Measurements from ENCODE around the gene TMEM255B.
"Not testable (repeated sequence)": the region's sequence is repeated elsewhere in the genome, so short reads cannot be mapped to it uniquely, and the experiment has no call there.

Gene TMEM255B

DNA sequence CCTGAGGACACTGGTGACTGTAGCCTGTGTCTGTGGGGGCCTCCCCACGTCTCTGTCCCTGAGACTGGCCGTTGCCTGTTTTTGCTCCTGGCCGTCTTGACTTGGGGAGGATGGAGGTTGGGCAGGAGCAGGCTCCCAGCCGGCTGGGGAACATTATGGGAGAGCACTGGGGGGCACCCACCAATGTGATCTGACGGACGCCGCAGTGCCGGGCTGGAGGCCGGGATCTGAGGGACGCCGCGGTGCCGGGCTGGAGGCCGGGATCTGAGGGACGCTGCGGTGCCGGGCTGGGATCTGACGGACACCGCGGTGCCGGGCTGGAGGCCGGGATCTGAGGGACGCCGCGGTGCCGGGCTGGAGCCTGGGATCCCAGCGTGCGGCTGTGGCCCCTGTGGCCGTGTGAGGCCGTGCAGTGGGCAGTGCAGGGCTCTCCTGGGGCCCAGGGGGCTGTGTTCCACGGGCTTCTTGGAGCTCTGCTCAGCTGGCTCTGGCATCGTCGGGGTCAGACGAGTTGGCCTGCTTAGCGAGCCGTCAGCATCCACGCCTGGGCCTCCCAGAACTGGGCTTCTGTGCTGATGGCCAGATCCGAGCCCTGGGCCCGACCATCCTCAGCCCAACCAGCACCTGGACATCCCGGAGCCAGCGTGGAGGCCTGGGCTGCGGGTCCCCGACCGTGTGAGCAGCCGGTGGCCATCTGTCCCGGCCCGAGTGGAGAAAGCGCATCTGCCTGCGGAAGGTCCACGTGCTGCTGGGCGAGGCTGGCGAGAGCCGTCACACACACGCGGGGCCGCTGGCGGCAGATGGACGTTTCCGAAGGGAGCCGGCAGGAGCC lies 59.0 kb downstream of the TMEM255B start:
- DNase-seq (ENCODE audit: low read depth in 2 of 2) = no peak

GRCh38 chr13:113818700-113819295 lies 59.8 kb downstream of the TMEM255B start:
- no peak for DNase-seq (ENCODE audit: low read depth in 2 of 2)

- DNase-seq (ENCODE audit: low read depth in 2 of 2) = no peak
These were observed 60.3 kb downstream of the TMEM255B start for GRCh38 chr13:113819341-113819730.

GRCh38 chr13:113819731-113820715 lies 61.0 kb downstream of the TMEM255B start:
- DNase-seq (ENCODE audit: low read depth in 2 of 2) = no peak

DNA sequence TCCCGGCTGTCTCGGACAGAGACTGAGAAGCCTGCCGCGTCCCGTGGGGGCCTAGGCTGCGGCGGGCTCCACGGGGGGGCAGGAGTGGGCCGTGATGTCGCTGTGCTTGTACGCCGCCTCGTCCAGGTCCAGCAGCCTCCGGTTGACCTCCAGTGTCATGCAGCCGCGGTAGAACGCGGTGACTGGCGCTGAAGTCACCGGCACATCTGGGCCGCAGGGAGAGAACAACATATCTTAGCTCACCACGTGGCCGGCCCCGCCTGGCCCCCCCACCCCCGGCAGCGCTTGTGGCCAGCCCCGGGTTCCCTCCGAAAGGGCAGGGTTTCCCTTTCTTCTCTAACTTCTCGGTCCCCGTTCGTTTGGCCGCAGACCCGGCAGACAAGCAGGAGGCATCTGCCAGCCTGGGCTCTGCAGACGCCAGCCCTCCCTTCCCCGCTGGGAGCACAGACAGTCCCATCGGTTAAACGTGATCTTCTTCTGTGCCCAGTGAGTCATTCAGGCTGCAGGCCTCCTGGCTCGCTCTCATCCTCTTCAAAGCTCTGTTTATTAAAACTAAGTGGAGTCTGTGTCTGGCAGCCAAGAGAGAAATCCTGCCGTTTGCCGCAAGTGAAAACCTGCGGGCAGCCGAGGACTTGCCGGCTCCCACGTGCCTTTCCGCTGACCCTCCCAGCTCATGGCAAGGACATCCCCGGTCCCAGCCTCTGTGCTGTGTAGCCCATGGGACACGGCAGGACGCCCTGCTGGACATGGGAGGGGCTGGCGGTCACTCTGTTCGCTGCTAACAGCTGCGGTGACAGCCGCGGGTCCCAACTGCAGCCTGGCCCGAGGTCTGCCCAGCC lies 62.0 kb downstream of the TMEM255B start:
- no peak for DNase-seq (ENCODE audit: low read depth in 2 of 2)

GRCh38 chr13:113821847-113822246 lies 62.8 kb downstream of the TMEM255B start:
- DNase-seq (ENCODE audit: low read depth in 2 of 2) = no peak

DNA sequence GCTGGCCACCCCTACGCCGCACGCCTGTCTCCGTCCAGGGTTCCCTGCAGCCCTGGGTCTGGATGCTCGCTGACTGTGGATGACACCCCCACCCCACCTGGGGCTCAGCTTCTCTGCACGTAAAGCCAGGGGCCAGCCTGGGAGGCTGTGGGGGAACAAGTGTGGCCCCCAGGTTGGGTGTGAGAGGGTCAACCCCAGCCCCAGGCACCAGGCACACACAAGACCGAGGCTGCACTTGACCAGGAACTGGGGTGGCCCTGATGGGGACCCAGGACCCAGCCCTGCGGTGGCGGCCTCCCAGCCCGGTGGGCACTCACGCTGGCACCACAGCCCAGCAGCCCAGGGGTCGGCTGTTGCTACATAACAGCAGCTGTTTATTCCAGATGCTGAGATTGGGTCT lies 63.2 kb downstream of the TMEM255B start:
- no peak for DNase-seq (ENCODE audit: low read depth in 2 of 2)

DNA sequence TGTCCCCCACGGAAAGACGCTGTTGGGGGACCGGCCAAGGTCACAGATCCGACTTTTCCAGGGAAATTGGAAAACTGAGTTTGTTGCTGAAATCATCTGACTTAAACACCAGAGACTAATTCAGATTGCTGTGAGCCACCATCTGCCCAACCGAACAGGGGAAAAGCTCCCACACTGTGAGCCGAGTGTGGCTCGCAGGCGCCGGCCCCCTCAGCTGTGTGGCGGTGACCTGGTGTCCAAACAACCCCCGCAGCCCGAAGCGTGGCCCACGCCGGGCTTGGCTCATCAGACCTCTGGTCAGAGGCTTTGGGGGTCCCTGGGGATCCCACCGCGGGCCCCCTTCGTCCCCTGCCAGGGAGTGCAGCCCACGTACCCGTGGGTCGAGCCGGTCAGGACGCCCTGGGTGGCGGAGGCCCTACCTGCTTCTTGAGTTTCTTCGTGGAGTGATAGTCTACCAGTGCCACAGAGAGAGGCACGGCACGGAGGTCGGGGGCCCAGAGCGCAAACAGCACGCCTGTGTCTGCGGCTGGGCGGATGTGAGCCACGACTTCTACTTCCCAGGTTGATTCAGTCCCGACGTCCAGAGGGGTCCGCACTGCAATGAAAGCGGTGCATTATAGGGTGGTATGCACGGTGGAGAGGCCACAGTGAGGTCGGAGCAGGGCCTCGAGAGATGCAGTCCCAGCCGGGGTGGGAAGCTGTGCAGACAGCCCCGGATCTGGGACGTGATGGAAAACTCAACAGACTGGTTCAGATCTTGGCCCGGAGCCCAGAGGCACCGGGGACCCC lies 64.1 kb downstream of the TMEM255B start:
- DNase-seq (ENCODE audit: low read depth in 2 of 2) = no peak

GRCh38 chr13:113823771-113824170 lies 64.7 kb downstream of the TMEM255B start:
- no peak for DNase-seq (ENCODE audit: low read depth in 2 of 2)

DNA sequence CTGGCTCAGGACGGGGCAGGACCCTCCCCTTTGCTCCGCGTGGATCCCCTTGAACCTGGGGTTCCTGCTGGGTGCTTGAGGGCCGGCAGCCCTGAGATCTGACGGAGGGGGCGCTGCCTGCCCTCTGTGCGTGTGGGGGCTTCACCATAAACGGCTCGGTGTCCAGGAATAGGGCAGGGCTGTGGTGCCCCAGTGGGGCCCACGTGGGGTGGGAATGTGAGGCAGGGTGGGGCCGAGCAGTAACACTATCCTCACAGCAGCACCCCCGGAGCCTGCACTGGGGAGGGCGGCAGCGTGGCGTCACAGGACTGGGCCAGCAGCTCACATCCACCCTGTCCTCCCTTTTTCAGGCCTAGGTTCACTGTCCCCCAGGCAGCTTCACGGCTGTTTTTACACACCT lies 66.8 kb downstream of the TMEM255B start:
- DNase-seq (ENCODE audit: low read depth in 2 of 2) = no peak

DNA sequence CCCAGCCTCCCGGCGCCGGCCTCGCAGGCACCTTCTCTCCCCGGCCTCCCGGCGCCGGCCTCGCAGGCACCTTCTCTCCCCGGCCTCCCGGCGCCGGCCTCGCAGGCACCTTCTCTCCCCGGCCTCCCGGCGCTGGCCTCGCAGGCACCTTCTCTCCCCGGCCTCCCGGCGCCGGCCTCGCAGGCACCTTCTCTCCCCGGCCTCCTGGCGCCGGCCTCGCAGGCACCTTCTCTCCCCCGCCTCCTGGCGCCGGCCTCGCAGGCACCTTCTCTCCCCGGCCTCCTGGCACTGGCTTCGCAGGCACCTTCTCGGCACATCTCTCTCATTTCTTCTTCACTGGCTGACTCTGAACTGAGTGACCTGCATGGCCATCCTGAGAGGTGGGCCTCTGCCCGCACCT lies 67.4 kb downstream of the TMEM255B start:
- not testable (repeated sequence) for DNase-seq (ENCODE audit: low read depth in 2 of 2)

- no peak for DNase-seq (ENCODE audit: low read depth in 2 of 2)
These were observed 68.0 kb downstream of the TMEM255B start for GRCh38 chr13:113827021-113827420.

DNA sequence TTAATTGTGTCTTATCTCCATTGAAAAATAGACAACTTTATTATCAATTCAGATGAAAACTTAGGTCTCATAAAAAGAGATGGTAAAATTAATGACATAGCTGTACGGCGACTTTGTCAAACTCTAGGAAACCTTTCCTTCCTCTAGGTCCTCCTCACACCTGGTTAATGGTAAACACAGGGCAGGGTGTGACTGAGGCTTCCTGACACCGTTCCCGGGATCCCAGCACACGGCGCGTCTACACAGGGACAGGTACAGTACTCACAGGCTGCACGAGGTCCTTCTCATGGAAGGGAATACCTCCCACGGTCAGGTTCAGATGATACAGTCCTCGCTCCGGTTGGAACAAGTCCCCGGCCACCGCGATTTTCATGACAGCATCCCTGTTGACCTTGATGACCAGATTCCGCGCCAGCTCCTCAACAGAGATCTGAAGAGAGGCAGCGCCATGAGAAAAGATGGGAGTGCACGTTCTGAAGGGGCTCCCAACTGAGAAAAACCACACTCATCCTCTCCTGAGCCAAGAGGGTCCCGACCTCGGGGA lies 69.3 kb downstream of the TMEM255B start:
- no peak for DNase-seq (ENCODE audit: low read depth in 2 of 2)

- not testable (repeated sequence) for DNase-seq (ENCODE audit: low read depth in 2 of 2)
These were observed 71.5 kb downstream of the TMEM255B start for GRCh38 chr13:113830426-113830950.

- DNase-seq (ENCODE audit: low read depth in 2 of 2) = no peak
These were observed 72.0 kb downstream of the TMEM255B start for GRCh38 chr13:113831061-113831460.

DNA sequence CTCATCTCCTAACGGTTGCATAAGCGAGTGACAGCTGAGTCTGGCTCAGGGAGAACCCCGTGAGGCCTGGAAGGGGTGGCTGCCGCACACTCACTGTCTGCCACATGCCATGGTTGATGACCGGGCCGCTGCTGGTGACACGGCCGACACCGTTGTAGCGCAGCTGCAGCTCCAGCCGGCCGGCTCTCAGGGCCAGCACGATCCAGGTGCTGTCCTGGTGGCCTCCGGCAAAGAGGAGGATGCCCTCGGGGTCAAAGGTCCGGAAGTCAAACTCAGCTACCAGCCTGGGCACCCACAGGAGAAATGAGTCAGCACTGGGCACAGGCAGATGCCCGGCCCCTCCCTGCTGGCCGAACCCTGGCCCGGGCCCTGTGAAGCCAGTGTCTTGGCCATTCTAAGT lies 73.2 kb downstream of the TMEM255B start:
- DNase-seq (ENCODE audit: low read depth in 2 of 2) = no peak

GRCh38 chr13:113832631-113833030 lies 73.6 kb downstream of the TMEM255B start:
- no peak for DNase-seq (ENCODE audit: low read depth in 2 of 2)

GRCh38 chr13:113833111-113833830 lies 74.2 kb downstream of the TMEM255B start:
- no peak for DNase-seq (ENCODE audit: low read depth in 2 of 2)

DNA sequence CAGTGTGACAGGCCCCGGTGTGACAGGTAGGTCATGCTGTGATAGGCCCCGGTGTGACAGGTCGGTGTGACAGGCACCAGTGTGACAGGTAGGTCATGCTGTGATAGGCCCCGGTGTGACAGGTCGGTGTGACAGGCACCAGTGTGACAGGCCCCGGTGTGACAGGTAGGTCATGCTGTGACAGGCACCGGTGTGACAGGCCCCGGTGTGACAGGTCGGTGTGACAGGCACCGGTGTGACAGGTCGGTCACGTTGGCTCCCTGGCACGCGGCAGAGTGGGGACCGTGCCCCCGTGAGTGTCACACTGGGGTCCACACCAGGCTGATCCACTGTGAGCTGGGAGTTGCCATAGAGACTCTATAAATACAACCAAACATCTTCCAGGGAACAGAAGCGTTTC lies 75.0 kb downstream of the TMEM255B start:
- DNase-seq (ENCODE audit: low read depth in 2 of 2) = not testable (repeated sequence)

All from stimulated activated CD8-positive, alpha-beta memory T cell treated with anti-CD3 and anti-CD28 coated beads, Interleukin-2, amount 100 ng/mL, for 1 hour (primary cell).